Fibroblast of villous mesenchyme (primary cell): ENCODE data around the gene FDXACB1. TPM values are rescaled to one million over a fixed set of nuclear protein-coding genes. Genes with fewer than 3 reads are reported as not detected.
A peak's percentile ranks its signal among the peaks of the same experiment; 100 is the strongest.

Experiments used
- DNase-seq: peaks from one replicate; pipeline ENCODE4 v3.0.0-alpha.2; 2010; ENCODE audit warnings: low read depth
- H3K4me3 ChIP-seq: 2 replicates; pipeline ENCODE4 v1.5.1; 2011; ENCODE audit warnings: low read depth, mild to moderate bottlenecking, low read length
- CTCF ChIP-seq: IDR thresholded peaks from 2 replicates; pipeline ENCODE4 v1.5.1; 2012; ENCODE audit warnings: low read depth, mild to moderate bottlenecking, low read length; ENCODE audit not compliant: insufficient read depth
- total RNA-seq: library from RNA; depleted of rRNA; stranded (reverse); fragments of >200 nt; gene quantifications from 2 replicates; pipeline ENCODE4 v1.2.3, GENCODE V29; 2012

The FDXACB1 gene
- total RNA-seq, 1 donor, result 4.3 TPM

- DNase-seq, result no peak
- no peak for TF ChIP-seq CTCF
- H3K4me3 ChIP-seq, result no peak overlapping the region
These were observed 42.7 kb upstream of the FDXACB1 start for GRCh38 chr11:111921541-111922230.

GRCh38 chr11:111920908-111921307 lies 41.9 kb upstream of the FDXACB1 start:
- no peak for DNase-seq
- TF ChIP-seq CTCF, result no peak

GRCh38 chr11:111918390-111919256 lies 39.7 kb upstream of the FDXACB1 start, which contains the start of gene C11orf52:
C11orf52 (plus strand) TSS chr11:111918913; CDS start chr11:111918973, 60 bp downstream.
- no peak within 1 kb of the TSS for H3K4me3 ChIP-seq
- no peak for TF ChIP-seq CTCF
- peak; percentile 47 for DNase-seq

More at GRCh38 chr11:111920908-111921307, 41.9 kb upstream of the FDXACB1 start:
- no peak overlapping the region for H3K4me3 ChIP-seq

- DNase-seq, result no peak
- H3K4me3 ChIP-seq, result no peak overlapping the region
- TF ChIP-seq CTCF, result no peak
These were observed 38.8 kb upstream of the FDXACB1 start for GRCh38 chr11:111917788-111918187.

- H3K4me3 ChIP-seq, result no peak overlapping the region
- no peak for DNase-seq
- TF ChIP-seq CTCF, result no peak
These were observed 38.3 kb upstream of the FDXACB1 start for GRCh38 chr11:111917312-111917711.

GRCh38 chr11:111916768-111917167 lies 37.8 kb upstream of the FDXACB1 start:
- no peak for DNase-seq
- TF ChIP-seq CTCF, result no peak
- H3K4me3 ChIP-seq, result no peak overlapping the region
